HPDE6-E6E7 (cell line): Measurements from ENCODE around the gene SEMA4D.

Experiments used
- DNase-seq: peaks from one replicate; pipeline ENCODE4 v3.0.0; 2011; ENCODE audit warnings: missing footprints; ENCODE audit errors: extremely low spot score

The SEMA4D gene

GRCh38 chr9:89317282-89317681 lies 180.6 kb downstream of the SEMA4D start:
- no peak for DNase-seq

GRCh38 chr9:89315482-89315881 lies 182.4 kb downstream of the SEMA4D start:
- no peak for DNase-seq

- no peak for DNase-seq
Measured at GRCh38 chr9:89314955-89315354, 183.0 kb downstream of the SEMA4D start.

- no peak for DNase-seq
Measured at GRCh38 chr9:89313842-89314241, 184.1 kb downstream of the SEMA4D start.

- no peak for DNase-seq
Measured at GRCh38 chr9:89312222-89312571, 185.7 kb downstream of the SEMA4D start.

GRCh38 chr9:89311346-89312221 lies 186.3 kb downstream of the SEMA4D start:
- no peak for DNase-seq
